HepG2 (cell line): ENCODE measurements around the gene STAT6. TPM values are rescaled to one million over a fixed set of nuclear protein-coding genes. Genes with fewer than 3 reads are reported as not detected.

ENCODE experiments used
- ATAC-seq: fragments of 200-7000 bp; cut with Tn5 transposase; 3 replicates; pipeline ENCODE4 v1.9.1; 2020; ENCODE audit warnings: mild to moderate bottlenecking, moderate library complexity
- BruUV-seq: library from RNA; stranded (reverse); fragments of 400-500 nt; replicated peaks from 2 replicates; lab custom pipeline; 2021; lab: Mats Ljungman, UMichigan
- CTCF ChIA-PET: fragments of 300-600 bp; formaldehyde crosslinking; extraction: SDS; loops from one replicate; lab custom pipeline; 2021; ENCODE audit warnings: low total read pairs, inconsistent platforms, low intra/inter-chr PET ratio; lab: Yijun Ruan, JAX
- POLR2A ChIA-PET: fragments of 350-600 bp; sonication (Branson Sonifier 250); formaldehyde crosslinking; loops from one replicate; lab custom pipeline; 2020; ENCODE audit warnings: antibody characterized with exemption, inconsistent platforms; lab: Yijun Ruan, JAX
- DNase-seq: peaks from one replicate; pipeline ENCODE4 v3.0.0-alpha.2; 2015; ENCODE audit warnings: low spot score
- FAIRE-seq: peaks from 3 replicates; lab custom pipeline; 2011; peaks lifted over from hg19 to GRCh38; lab: Jason Lieb, UNC
- H2AFZ ChIP-seq: one replicate; pipeline ENCODE4 v1.6.1; 2011; ENCODE audit warnings: low read length, inconsistent platforms
- H3K27ac ChIP-seq: fragments of 300-600 bp; 3 replicates; pipeline ENCODE4 v1.8.0; 2011; ENCODE audit warnings: mixed run types, mild to moderate bottlenecking, mixed read lengths, low read length, inconsistent platforms; ENCODE audit not compliant: insufficient read depth; ENCODE audit errors: extremely low read length
- H3K27me3 ChIP-seq, 2 experiments: fragments of 200-600 bp in 1 of 2; 2 replicates in 1 of 2; 3 replicates in 1 of 2; pipeline versions ENCODE4 v1.6.0 to v1.8.0; 2011; ENCODE audit warnings: low read length in 2 of 2, mild to moderate bottlenecking in 2 of 2, moderate library complexity in 2 of 2, inconsistent platforms in 1 of 2; ENCODE audit not compliant: insufficient read depth in 2 of 2, control insufficient read depth in 1 of 2
- H3K36me3 ChIP-seq, 2 experiments: fragments of 200-600 bp in 1 of 2; replicated peaks in 1 of 2; 2 replicates in 1 of 2; 3 replicates in 1 of 2; pipeline versions ENCODE4 v1.5.1 to v1.8.0; 2011; ENCODE audit warnings: low read length in 2 of 2, inconsistent platforms in 1 of 2; ENCODE audit not compliant: insufficient read depth in 2 of 2, control insufficient read depth in 1 of 2
- H3K4me1 ChIP-seq: 2 replicates; pipeline ENCODE4 v1.5.1; 2012; ENCODE audit warnings: low read length, inconsistent platforms; ENCODE audit not compliant: insufficient read depth
- H3K4me2 ChIP-seq: 2 replicates; pipeline ENCODE4 v1.6.0; 2011; ENCODE audit warnings: low read depth, low read length, inconsistent platforms
- H3K4me3 ChIP-seq, 3 experiments: fragments of 200-600 bp in 1 of 3; sonication (generic), shearing (Covaris generic) in 1 of 3; replicated peaks in 1 of 3; 2 replicates each; pipeline ENCODE4 v1.5.1; 2011 to 2016; ENCODE audit warnings: low read length in 3 of 3, inconsistent platforms in 2 of 3, low read depth in 2 of 3, mild to moderate bottlenecking in 2 of 3, control low read depth in 1 of 3, mixed read lengths in 1 of 3; ENCODE audit not compliant: insufficient read depth in 1 of 3
- H3K79me2 ChIP-seq: one replicate; pipeline ENCODE4 v1.6.1; 2011; ENCODE audit warnings: low read length, inconsistent platforms; ENCODE audit not compliant: insufficient read depth
- H3K9ac ChIP-seq: 2 replicates; pipeline ENCODE4 v1.6.0; 2011; ENCODE audit warnings: mild to moderate bottlenecking, low read depth, low read length, inconsistent platforms; ENCODE audit not compliant: insufficient read depth
- H3K9me3 ChIP-seq: 2 replicates; pipeline ENCODE4 v1.5.1; 2012; ENCODE audit warnings: mild to moderate bottlenecking, low read length
- H4K20me1 ChIP-seq: 2 replicates; pipeline ENCODE4 v1.6.0; 2011; ENCODE audit warnings: inconsistent platforms, mild to moderate bottlenecking, low read length, moderate library complexity; ENCODE audit not compliant: insufficient read depth
- AGO2 ChIP-seq: fragments of 200-400 bp; formaldehyde crosslinking; optimal IDR thresholded peaks from 2 replicates; pipeline ENCODE3; 2017; ENCODE audit warnings: mild to moderate bottlenecking, low read depth, low read length, moderate library complexity
- WGBS: methylation state at CpG from one replicate; pipeline ENCODE4 v1.1.6; 2017; ENCODE audit warnings: low lambda C conversion rate; 5-methylcytosine and 5-hydroxymethylcytosine counted together
- in situ Hi-C: cut with HindIII; loops from 2 replicates; pipeline ENCODE4 v1.10.0; 2017; ENCODE audit warnings: low pct_unique_long_range_greater_than_20kb; ENCODE audit not compliant: extremely low pct_ligation_motif_present
- intact Hi-C: fragments of 100-400 bp; cut with micrococcal nuclease; formaldehyde crosslinking; loops from one replicate; pipeline ENCODE4 v1.10.0; 2022; ENCODE audit not compliant: unreplicated experiment
- polyA plus RNA-seq, 8 experiments: library from polyadenylated mRNA; depleted of rRNA in 3 of 8; stranded (reverse) in 7 of 8; unstranded in 1 of 8; fragments of >200 nt; fragmentation: Illumina TruSeq in 4 of 8; extraction: Trizol in 4 of 8; gene quantifications; 2 replicates each; pipeline versions ENCODE4 v1.2.1 to v1.2.3, GENCODE V29; 2011 to 2016; ENCODE audit warnings: low read depth in 4 of 8, missing spikeins in 1 of 8, mixed read lengths in 1 of 8; ENCODE audit not compliant: insufficient read depth in 1 of 8
- total RNA-seq, 5 experiments: library from RNA; depleted of rRNA; stranded (reverse); fragments of >200 nt; fragmentation: Illumina TruSeq; extraction: Trizol; gene quantifications; 2 replicates each; pipeline ENCODE4 v1.2.3, GENCODE V29; 2016; ENCODE audit warnings: low read depth in 1 of 5
- TF ChIP-seq, protein P1 (sequence below): sonication (generic); formaldehyde crosslinking; IDR thresholded peaks from 2 replicates; pipeline ENCODE4 v1.5.0; 2020; ENCODE audit warnings: missing genetic modification reagents, mild to moderate bottlenecking, borderline replicate concordance
- TF ChIP-seq, protein P2 (sequence below): sonication (generic); formaldehyde crosslinking; IDR thresholded peaks from 2 replicates; pipeline ENCODE4 v1.9.0; 2021; ENCODE audit warnings: missing genetic modification reagents, borderline replicate concordance

The STAT6 gene
- total and polyA plus RNA-seq, 2 of the 13 experiments (the other 11 are each of a cell fraction or from before 2014, with no cell fraction given) = 28.0 to 62.2 TPM

DNA sequence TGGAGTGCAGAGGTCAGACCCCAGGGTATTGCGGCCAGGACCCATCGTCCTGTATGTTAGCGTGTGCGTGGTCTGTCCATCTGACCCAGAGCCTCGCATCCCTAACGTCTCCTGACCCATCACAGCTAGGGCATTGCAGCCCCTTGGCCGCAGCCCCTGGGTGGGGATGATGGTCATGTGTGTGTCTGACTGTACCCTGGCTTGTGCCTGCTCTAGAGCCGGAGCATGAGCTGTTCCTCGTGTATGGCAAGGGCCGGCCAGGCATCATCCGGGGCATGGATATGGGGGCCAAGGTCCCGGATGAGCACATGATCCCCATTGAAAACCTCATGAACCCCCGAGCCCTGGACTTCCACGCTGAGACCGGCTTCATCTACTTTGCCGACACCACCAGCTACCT is 47.0 kb upstream of the STAT6 start:
- intact Hi-C loops (no loop called here), in situ Hi-C loops (no loop called here)
- no peak overlapping the region for H2AFZ ChIP-seq
- no peak overlapping the region for H3K9ac ChIP-seq
- ATAC-seq = no peak
- no peak for FAIRE-seq
- H4K20me1 ChIP-seq = no peaks in the 10 kb centered on the region; the same call in 1 of the 2 replicates
- H3K27ac ChIP-seq = no peak overlapping the region
- ChIA-PET POLR2A (interaction anchor here (1.4 to 3.0 kb wide), 3 partner anchors 9 to 30 kb away, joined by 3 to 15 read pairs (median 11); partner anchors contain the start of genes LRP1 and LRP1-AS), CTCF (no interaction called here)
- no TSS peak for BruUV-seq
- H3K36me3 ChIP-seq = peaks cover 65 to 90% of the 10 kb centered on the region in 2 experiments
- DNase-seq = no peak
- H3K4me3 ChIP-seq = no peak overlapping the region
- TF ChIP-seq AGO2 = peak; percentile 65
- TF ChIP-seq, protein P1, sequence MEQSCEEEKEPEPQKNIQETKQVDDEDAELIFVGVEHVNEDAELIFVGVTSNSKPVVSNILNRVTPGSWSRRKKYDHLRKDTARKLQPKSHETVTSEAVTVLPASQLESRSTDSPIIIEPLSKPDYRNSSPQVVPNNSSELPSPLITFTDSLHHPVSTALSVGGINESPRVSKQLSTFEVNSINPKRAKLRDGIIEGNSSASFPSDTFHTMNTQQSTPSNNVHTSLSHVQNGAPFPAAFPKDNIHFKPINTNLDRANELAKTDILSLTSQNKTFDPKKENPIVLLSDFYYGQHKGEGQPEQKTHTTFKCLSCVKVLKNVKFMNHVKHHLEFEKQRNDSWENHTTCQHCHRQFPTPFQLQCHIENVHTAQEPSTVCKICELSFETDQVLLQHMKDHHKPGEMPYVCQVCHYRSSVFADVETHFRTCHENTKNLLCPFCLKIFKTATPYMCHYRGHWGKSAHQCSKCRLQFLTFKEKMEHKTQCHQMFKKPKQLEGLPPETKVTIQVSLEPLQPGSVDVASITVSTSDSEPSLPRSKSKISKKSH (CRISPR knock-in tag) = no peak
- TF ChIP-seq, protein P2, sequence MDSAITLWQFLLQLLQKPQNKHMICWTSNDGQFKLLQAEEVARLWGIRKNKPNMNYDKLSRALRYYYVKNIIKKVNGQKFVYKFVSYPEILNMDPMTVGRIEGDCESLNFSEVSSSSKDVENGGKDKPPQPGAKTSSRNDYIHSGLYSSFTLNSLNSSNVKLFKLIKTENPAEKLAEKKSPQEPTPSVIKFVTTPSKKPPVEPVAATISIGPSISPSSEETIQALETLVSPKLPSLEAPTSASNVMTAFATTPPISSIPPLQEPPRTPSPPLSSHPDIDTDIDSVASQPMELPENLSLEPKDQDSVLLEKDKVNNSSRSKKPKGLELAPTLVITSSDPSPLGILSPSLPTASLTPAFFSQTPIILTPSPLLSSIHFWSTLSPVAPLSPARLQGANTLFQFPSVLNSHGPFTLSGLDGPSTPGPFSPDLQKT (CRISPR knock-in tag) = no peak
- TF ChIP-seq, all 625 proteins: peak for 1
- Histone ChIP-seq H3K79me2 (no peaks in the 10 kb centered on the region), H3K27me3 (no peaks in the 10 kb centered on the region), H3K4me1 (peaks cover 25% of the 10 kb centered on the region), H3K9me3 (no peaks in the 10 kb centered on the region), H3K4me2 (no peak overlapping the region)
- WGBS = 98% methylated on average over 12 of the region's 16 CpGs
